IMR-90 (cell line): ENCODE data around the gene TAF4B. TPM values are rescaled to one million over a fixed set of nuclear protein-coding genes. Genes with fewer than 3 reads are reported as not detected.

Experiments used
- ATAC-seq: fragments of 200-7000 bp; cut with Tn5 transposase; 2 replicates; pipeline ENCODE4 v1.9.1; 2020; ENCODE audit warnings: low read depth, mild to moderate bottlenecking, moderate library complexity
- BruUV-seq: library from RNA; stranded (reverse); fragments of 400-500 nt; replicated peaks from 2 replicates; lab custom pipeline; 2021; lab: Mats Ljungman, UMichigan
- CTCF ChIA-PET: fragments of 300-600 bp; formaldehyde crosslinking; extraction: SDS; loops from one replicate; lab custom pipeline; 2021; ENCODE audit warnings: antibody characterized with exemption; lab: Yijun Ruan, JAX
- POLR2A ChIA-PET: fragments of 300-600 bp; sonication (Branson Sonifier 250); formaldehyde crosslinking; loops from one replicate; lab custom pipeline; 2022; ENCODE audit warnings: antibody characterized with exemption; ENCODE audit not compliant: unreplicated experiment; lab: Charles Lee
- DNase-seq: peaks from one replicate; pipeline ENCODE4 v3.0.0; 2013
- H2AFZ ChIP-seq: replicated peaks from 2 replicates; pipeline ENCODE3; 2013; ENCODE audit warnings: low read length, mild to moderate bottlenecking; ENCODE audit not compliant: poor library complexity
- H2AK5ac ChIP-seq: 2 replicates; pipeline ENCODE4 v1.6.1; 2013; ENCODE audit warnings: low read depth, low read length, inconsistent platforms
- H2AK9ac ChIP-seq: replicated peaks from 2 replicates; pipeline ENCODE3; 2013; ENCODE audit warnings: mild to moderate bottlenecking, low read depth, low read length, moderate library complexity; ENCODE audit not compliant: poor library complexity
- H2BK120ac ChIP-seq: 2 replicates; pipeline ENCODE4 v1.6.1; 2013; ENCODE audit warnings: low read depth, low read length, inconsistent platforms
- H2BK15ac ChIP-seq: 3 replicates; pipeline ENCODE4 v1.6.1; 2013; ENCODE audit warnings: low read depth, low read length, inconsistent platforms
- H2BK20ac ChIP-seq: 2 replicates; pipeline ENCODE4 v1.6.1; 2013; ENCODE audit warnings: low read depth, mild to moderate bottlenecking, inconsistent platforms, low read length, moderate library complexity
- H2BK5ac ChIP-seq: 2 replicates; pipeline ENCODE4 v1.6.1; 2013; ENCODE audit warnings: mild to moderate bottlenecking, low read depth, low read length, inconsistent platforms; ENCODE audit not compliant: poor library complexity, severe bottlenecking
- H3K14ac ChIP-seq: replicated peaks from 2 replicates; pipeline ENCODE4 v1.6.1; 2013; ENCODE audit warnings: low read depth, low read length, inconsistent platforms
- H3K18ac ChIP-seq: 2 replicates; pipeline ENCODE4 v1.6.1; 2013; ENCODE audit warnings: low read depth, low read length, control low read depth
- H3K23ac ChIP-seq: 2 replicates; pipeline ENCODE4 v1.6.1; 2013; ENCODE audit warnings: low read depth, low read length, inconsistent platforms
- H3K27ac ChIP-seq: 2 replicates; pipeline ENCODE4 v1.5.1; 2013; ENCODE audit warnings: mild to moderate bottlenecking, control low read depth, low read length; ENCODE audit not compliant: insufficient read depth
- H3K27me3 ChIP-seq: 2 replicates; pipeline ENCODE4 v1.6.1; 2013; ENCODE audit warnings: low read length; ENCODE audit not compliant: control insufficient read depth, insufficient read depth
- H3K36me3 ChIP-seq: 2 replicates; pipeline ENCODE4 v1.6.1; 2013; ENCODE audit warnings: low read length, mixed read lengths; ENCODE audit not compliant: control insufficient read depth, insufficient read depth
- H3K4ac ChIP-seq: 2 replicates; pipeline ENCODE4 v1.6.1; 2013; ENCODE audit warnings: low read depth, low read length, inconsistent platforms
- H3K4me1 ChIP-seq: 2 replicates; pipeline ENCODE4 v1.6.1; 2013; ENCODE audit warnings: low read length, mixed read lengths; ENCODE audit not compliant: control insufficient read depth, insufficient read depth
- H3K4me2 ChIP-seq: 2 replicates; pipeline ENCODE4 v1.6.1; 2013; ENCODE audit warnings: low read depth, mild to moderate bottlenecking, control low read depth, low read length, moderate library complexity
- H3K4me3 ChIP-seq: 2 replicates; pipeline ENCODE4 v1.5.1; 2013; ENCODE audit warnings: low read depth, mild to moderate bottlenecking, control low read depth, low read length, moderate library complexity; ENCODE audit not compliant: insufficient read depth
- H3K56ac ChIP-seq: 2 replicates; pipeline ENCODE4 v1.6.1; 2013; ENCODE audit warnings: low read length, inconsistent platforms; ENCODE audit not compliant: insufficient read depth; ENCODE audit errors: extremely low read depth
- H3K79me1 ChIP-seq, 2 experiments: 2 replicates each; pipeline ENCODE4 v1.6.1; 2013; ENCODE audit warnings: low read length in 2 of 2, inconsistent platforms in 1 of 2, low read depth in 1 of 2
- H3K9ac ChIP-seq: 2 replicates; pipeline ENCODE4 v1.6.1; 2013; ENCODE audit warnings: low read depth, low read length, control low read depth
- H3K9me1 ChIP-seq: 2 replicates; pipeline ENCODE4 v1.6.1; 2013; ENCODE audit warnings: low read length, inconsistent platforms; ENCODE audit not compliant: insufficient read depth
- H3K9me3 ChIP-seq: 2 replicates; pipeline ENCODE4 v1.6.1; 2013; ENCODE audit warnings: low read length; ENCODE audit not compliant: control insufficient read depth, insufficient read depth
- H4K20me1 ChIP-seq: 2 replicates; pipeline ENCODE4 v1.6.1; 2013; ENCODE audit warnings: low read length, inconsistent platforms; ENCODE audit not compliant: insufficient read depth
- H4K5ac ChIP-seq: 2 replicates; pipeline ENCODE4 v1.6.1; 2013; ENCODE audit warnings: mild to moderate bottlenecking, low read depth, low read length, control low read depth
- H4K8ac ChIP-seq, 2 experiments: 2 replicates each; pipeline ENCODE4 v1.6.1; 2013; ENCODE audit warnings: low read depth in 2 of 2, low read length in 2 of 2, control low read depth in 1 of 2, inconsistent platforms in 1 of 2
- H4K91ac ChIP-seq: 2 replicates; pipeline ENCODE4 v1.6.1; 2013; ENCODE audit warnings: low read depth, low read length, inconsistent platforms; ENCODE audit not compliant: insufficient read depth
- CEBPB ChIP-seq: IDR thresholded peaks from 2 replicates; pipeline ENCODE4 v1.6.1; 2012; ENCODE audit warnings: low read depth, low read length, improper control_type of control experiment
- CHD1 ChIP-seq: IDR thresholded peaks from 2 replicates; pipeline ENCODE4 v1.6.1; 2012; ENCODE audit warnings: low read depth, low read length, improper control_type of control experiment
- CTCF ChIP-seq: conservative IDR thresholded peaks from 2 replicates; pipeline ENCODE4 v1.5.1; 2012; ENCODE audit warnings: mild to moderate bottlenecking, low read depth, low read length, improper control_type of control experiment
- ELK1 ChIP-seq: fragments of 150-350 bp; IDR thresholded peaks from 2 replicates; pipeline ENCODE4 v1.6.1; 2016; ENCODE audit warnings: low read depth, mild to moderate bottlenecking, low read length, moderate library complexity, borderline replicate concordance
- MAFK ChIP-seq: IDR thresholded peaks from 2 replicates; pipeline ENCODE4 v1.6.1; 2012; ENCODE audit warnings: low read depth, low read length, improper control_type of control experiment
- MXI1 ChIP-seq: IDR thresholded peaks from 2 replicates; pipeline ENCODE4 v1.6.1; 2012; ENCODE audit warnings: low read depth, mild to moderate bottlenecking, low read length, moderate library complexity, borderline replicate concordance
- RCOR1 ChIP-seq: IDR thresholded peaks from 2 replicates; pipeline ENCODE4 v1.6.1; 2012; ENCODE audit warnings: mild to moderate bottlenecking, low read length, improper control_type of control experiment; ENCODE audit not compliant: insufficient replicate concordance
- WGBS, 2 experiments: methylation state at CpG; one replicate each; pipeline versions ENCODE4 v1.1.5 to v1.1.7; 2013; ENCODE audit warnings: missing lambda C conversion rate in 2 of 2; ENCODE audit not compliant: insufficient read length in 1 of 2; ENCODE audit errors: extremely low coverage in 2 of 2; 5-methylcytosine and 5-hydroxymethylcytosine counted together
- dilution Hi-C: fragments of 300-500 bp; cut with HindIII; formaldehyde crosslinking; loops from one replicate; pipeline ENCODE4 v1.14.3; 2018; ENCODE audit warnings: low sequenced_read_pairs; ENCODE audit not compliant: unreplicated experiment
- in situ Hi-C: fragments of 300-500 bp; cut with MboI; formaldehyde crosslinking; loops from 3 replicates; pipeline ENCODE4 v1.14.3; 2019; ENCODE audit warnings: low sequenced_read_pairs, inconsistent platforms, mixed read lengths
- intact Hi-C: fragments of 100-400 bp; cut with micrococcal nuclease; formaldehyde crosslinking; loops from 2 replicates; pipeline ENCODE4 v1.10.0; 2022
- polyA plus RNA-seq, 3 experiments: library from polyadenylated mRNA; depleted of rRNA; stranded (reverse); fragments of >200 nt; gene quantifications; 2 replicates each; pipeline ENCODE4 v1.2.3, GENCODE V29; 2012; ENCODE audit warnings: low replicate concordance in 1 of 3
- total RNA-seq: library from RNA; depleted of rRNA; stranded (reverse); fragments of >200 nt; gene quantifications from 2 replicates; pipeline ENCODE4 v1.2.3, GENCODE V29; 2012

The TAF4B gene
- total and polyA plus RNA-seq, 2 of the 4 experiments (the other 2 are of a cell fraction) = 0.38 to 1.1 TPM

- Histone ChIP-seq H2AFZ (no peak overlapping the region), H3K4me3 (no peak overlapping the region), H3K27ac (no peak overlapping the region), H3K4me1 (no peaks in the 10 kb centered on the region), H2AK5ac (no peak overlapping the region), H3K36me3 (no peaks in the 10 kb centered on the region), H4K20me1 (no peaks in the 10 kb centered on the region), H3K23ac (no peak overlapping the region), H3K56ac (no peak overlapping the region), H3K14ac (no peak overlapping the region), H4K8ac (no peak overlapping the region), H3K18ac (no peak overlapping the region), H2BK5ac (no peak overlapping the region), H3K4me2 (no peak overlapping the region), H3K79me1 (no peaks in the 10 kb centered on the region), H2BK15ac (no peak overlapping the region), H2BK20ac (no peak overlapping the region), H3K4ac (no peak overlapping the region), H3K9ac (no peak overlapping the region), H3K27me3 (no peaks in the 10 kb centered on the region), H4K5ac (no peak overlapping the region), H2AK9ac (no peak overlapping the region), H2BK120ac (no peak overlapping the region), H3K9me1 (no peaks in the 10 kb centered on the region), H4K91ac (no peak overlapping the region), H3K9me3 (no peaks in the 10 kb centered on the region)
- POLR2A ChIA-PET = no interaction called here
- BruUV-seq = no TSS peak
- in situ Hi-C loops (no loop called here), dilution Hi-C loops (no loop called here), intact Hi-C loops (no loop called here)
- DNase-seq = no peak
- TF ChIP-seq CTCF (no peak), MAFK (no peak), RCOR1 (no peak), CHD1 (no peak), CEBPB (no peak), MXI1 (no peak), ELK1 (no peak)
- WGBS, 2 experiments = no CpG with 5 or more reads among the region's 1 CpG
- ATAC-seq = no peak
- CTCF ChIA-PET = no interaction called here
Measured at GRCh38 chr18:26192233-26192632, 34.0 kb upstream of the TAF4B start.
